Sigmoid colon (tissue), 4 donors: ENCODE measurements around the gene ERO1A.

Experiments used
- CTCF ChIP-seq, 4 experiments: fragments of 450-650 bp in 3 of 4; fragments of 200-600 bp in 1 of 4; IDR thresholded peaks; one replicate each; pipeline ENCODE4 v1.5.1; 2016 to 2019; ENCODE audit warnings: antibody characterized with exemption in 4 of 4, mild to moderate bottlenecking in 3 of 4, moderate library complexity in 2 of 4
- EP300 ChIP-seq, 4 donors: sonication (generic); formaldehyde crosslinking; IDR thresholded peaks; one replicate each; pipeline ENCODE4 v1.6.1; 2017; ENCODE audit warnings: antibody characterized with exemption in 4 of 4
- POLR2A ChIP-seq, 2 donors: fragments of 450-650 bp; IDR thresholded peaks; one replicate each; pipeline ENCODE4 v1.6.1; 2016; ENCODE audit warnings: antibody characterized with exemption in 2 of 2, mild to moderate bottlenecking in 2 of 2, moderate library complexity in 2 of 2
- POLR2AphosphoS5 ChIP-seq, 4 donors: sonication (generic); formaldehyde crosslinking; IDR thresholded peaks; one replicate each; pipeline ENCODE4 v1.6.1; 2017; ENCODE audit warnings: antibody characterized with exemption in 4 of 4

GRCh38 chr14:52738409-52738808 is 43.1 kb upstream of the ERO1A start:
- no peak for TF ChIP-seq CTCF (IDR thresholded peaks at IDR 0.05)
- no peak for TF ChIP-seq POLR2AphosphoS5 (IDR thresholded peaks at IDR 0.05)
- TF ChIP-seq POLR2A (IDR thresholded peaks at IDR 0.05): no peak
- TF ChIP-seq EP300 (IDR thresholded peaks at IDR 0.05): no peak
